SK-N-MC (cell line): ENCODE measurements around the gene CDK5R1.

ENCODE experiments used
- EZH2 ChIP-seq: fragments of 200-600 bp; sonication (generic); IDR thresholded peaks from one replicate; pipeline ENCODE4 v1.6.1; 2017; ENCODE audit warnings: antibody characterized with exemption
- POLR2AphosphoS5 ChIP-seq: IDR thresholded peaks from 2 replicates; pipeline ENCODE4 v1.6.1; 2012; ENCODE audit warnings: mild to moderate bottlenecking, low read depth, low read length, borderline replicate concordance

DNA sequence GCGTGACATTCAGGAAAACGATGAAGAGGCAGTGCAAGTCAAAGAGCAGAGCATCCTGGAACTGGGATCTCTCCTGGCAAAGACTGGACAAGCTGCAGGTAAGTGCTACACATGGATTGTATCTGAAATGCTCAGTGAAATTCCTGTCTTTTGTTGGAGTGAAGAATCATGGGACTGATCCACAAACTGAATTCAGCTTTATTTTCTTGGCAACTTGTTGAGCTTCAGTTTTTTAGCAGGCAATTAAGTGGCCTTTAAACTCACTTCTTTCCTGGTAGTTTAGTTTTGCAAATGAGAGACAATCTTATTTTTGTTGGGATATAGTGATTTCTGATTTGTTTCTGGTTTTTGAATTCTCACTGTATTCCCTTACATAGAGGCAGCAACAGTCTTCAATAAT, 39.8 kb upstream of the CDK5R1 start:
- TF ChIP-seq EZH2 (no peak), POLR2AphosphoS5 (no peak)
